GM21526 (cell line): ENCODE results near the gene SHISA8.
"Not testable (repeated sequence)": the region's sequence is repeated elsewhere in the genome, so short reads cannot be mapped to it uniquely, and the experiment has no call there.

ENCODE experiments used
- ATAC-seq: cut with Tn5 transposase; IDR thresholded peaks from one replicate; pipeline ENCODE4 v1.9.1; 2021; ENCODE audit warnings: moderate library complexity; ENCODE audit not compliant: unreplicated experiment, low FRiP score

Gene SHISA8

DNA sequence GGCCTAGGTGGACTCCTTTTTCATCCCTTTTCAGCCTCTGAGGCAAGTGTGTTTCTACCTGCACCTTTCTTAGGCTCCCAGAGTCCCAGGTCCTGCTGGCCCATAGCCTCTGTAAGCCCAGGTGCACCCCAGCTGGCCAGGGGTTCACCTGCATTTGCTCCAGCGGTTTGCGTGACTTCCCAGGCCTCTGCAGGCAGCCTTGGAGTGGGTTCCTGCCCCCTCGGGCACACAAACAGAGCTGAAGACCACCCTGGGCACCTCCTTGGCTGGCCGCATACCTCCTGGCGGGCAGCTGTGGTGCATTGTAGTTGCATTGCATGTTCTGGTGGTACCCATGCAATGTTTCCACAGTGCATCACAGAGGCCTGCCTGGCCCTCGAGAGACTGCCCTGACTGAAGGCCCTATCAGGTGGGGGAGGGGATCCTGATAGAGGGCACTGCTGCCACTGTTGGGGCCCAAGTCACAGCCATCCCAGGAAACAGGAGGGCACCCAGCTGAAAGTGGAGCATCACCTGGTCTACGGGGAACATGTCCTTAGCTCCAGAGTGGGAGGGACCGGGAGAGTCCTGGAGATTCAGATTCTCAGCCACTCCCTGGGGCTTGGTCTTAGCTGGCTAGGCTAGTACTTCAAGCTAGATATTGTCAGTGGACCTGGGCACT is 14.1 kb downstream of the SHISA8 start:
- ATAC-seq, result no peak

DNA sequence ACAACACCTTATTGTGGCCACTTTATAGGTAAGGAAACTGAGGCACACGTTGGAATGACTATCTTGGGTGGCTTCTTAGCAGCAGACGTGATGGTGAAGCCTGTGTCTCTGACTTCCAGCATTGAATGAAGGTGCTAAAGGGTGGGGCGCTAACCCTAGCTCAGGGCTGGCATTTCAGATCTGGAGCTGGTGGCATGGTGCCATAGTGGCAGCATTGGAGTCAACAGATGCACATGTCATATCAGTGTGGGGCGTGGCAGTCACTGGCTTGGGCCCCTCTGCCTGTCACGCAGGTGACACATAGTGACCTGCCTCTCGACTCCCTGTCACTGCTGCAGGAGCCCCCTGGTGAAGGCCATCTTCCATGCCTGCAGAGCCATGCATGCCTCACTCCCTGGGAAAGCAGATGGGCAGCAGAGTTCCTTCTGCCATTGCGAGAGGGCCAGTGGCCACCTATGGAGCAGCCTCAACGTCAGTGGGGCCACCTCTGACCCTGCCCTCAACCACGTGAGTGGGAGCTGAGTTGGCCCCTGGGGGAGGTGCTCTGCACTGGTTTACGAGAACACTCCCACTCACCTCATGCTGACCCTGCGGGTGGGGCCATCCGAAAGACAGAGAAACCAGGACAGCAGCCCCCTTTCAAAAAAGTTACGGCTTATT is 14.8 kb downstream of the SHISA8 start:
- ATAC-seq, result no peak

DNA sequence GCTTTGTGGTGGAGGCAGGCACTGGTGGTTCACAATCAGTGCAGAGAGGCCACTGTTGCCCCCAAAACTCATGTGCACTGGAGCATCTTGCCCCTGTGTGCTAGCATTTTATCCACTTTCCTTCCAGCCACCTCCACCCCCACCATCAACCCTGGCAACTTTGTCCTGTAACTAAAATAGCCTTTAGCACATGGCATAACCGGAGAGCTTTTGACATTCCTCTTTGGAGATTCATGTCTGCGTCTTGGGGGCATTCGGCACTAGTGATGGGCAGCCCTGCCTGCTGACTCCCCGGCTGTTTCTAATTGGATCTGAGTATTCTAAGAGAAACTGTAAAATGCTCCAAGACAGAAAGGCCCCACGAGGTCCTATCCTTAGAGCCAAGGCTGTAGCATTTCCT is 15.8 kb downstream of the SHISA8 start:
- ATAC-seq, result no peak

DNA sequence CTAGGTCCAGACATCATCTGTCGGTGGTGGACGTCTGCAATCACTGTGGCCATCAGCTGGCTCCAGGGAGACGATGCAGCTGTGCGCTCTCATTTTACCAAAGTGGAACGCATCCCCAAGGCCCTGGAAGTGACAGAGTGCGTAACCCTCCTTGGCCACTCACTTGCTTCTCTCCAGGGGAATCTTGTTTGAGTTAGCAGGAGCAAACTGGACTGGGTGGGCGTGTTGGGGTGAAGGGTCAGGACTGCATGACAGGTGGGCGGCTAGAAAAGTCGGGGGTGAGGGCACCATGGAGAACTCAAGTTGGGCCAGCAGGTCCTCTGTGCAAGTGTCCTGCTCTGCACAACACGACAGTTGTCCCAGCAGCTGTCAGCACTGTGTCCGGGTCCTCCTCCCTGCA is 16.2 kb downstream of the SHISA8 start:
- no peak for ATAC-seq

DNA sequence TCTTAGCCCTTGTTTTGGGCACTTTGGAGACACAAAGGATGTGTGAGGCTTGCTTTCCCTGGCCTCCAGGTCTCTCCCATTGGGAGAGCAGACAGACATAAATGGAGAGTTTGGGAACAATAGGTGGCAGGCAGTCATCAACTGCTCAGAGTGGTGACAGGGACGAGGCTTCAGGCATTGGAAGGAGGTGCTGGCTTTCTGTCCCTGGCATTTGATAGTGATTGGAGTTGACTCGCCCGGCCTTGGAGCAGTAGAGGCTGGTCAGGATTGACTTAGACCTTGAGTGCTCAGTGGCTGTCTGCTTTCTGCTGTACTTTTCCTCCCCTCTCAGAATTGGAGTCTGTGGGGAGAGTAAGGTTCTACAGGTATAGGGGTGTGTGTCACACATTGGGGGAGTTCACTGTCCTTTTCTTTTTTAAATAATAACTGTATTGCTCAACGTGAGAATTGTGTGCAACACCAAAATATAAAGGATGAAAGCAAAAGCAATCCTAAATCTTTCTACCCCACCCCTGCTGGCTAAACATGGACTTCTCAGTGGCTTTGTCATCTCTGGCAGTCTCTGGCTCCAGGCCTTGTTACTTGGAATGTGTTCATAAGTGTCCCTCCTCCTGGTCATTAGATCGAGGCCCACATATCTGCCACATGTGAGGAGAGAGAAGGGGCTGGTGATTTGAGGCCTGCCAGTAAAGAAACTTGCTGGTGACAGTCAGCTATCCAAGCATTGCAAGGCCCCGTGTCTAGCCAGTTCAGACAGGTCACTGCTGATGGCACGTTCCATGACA is 21.1 kb downstream of the SHISA8 start:
- ATAC-seq, result no peak

DNA sequence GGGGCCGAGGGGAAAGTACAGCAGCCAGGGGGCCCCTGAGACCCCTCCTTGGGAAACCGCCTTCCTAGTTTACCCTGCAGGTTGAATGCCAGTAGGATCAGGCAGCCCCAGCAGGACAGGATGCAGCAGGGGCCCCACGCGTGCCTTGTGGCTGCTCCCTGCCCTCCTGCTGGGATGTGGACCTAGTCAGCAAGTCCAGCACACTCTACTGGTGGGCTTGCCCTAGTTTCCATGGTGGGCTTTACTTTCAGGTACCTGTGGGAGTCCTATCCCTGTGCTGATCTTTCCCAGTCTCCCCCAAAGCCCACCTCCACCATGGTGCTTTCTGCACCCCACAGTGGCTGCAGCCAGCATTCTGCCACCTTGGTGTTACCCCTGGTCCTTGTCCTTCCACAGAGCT is 22.2 kb downstream of the SHISA8 start:
- no peak for ATAC-seq

DNA sequence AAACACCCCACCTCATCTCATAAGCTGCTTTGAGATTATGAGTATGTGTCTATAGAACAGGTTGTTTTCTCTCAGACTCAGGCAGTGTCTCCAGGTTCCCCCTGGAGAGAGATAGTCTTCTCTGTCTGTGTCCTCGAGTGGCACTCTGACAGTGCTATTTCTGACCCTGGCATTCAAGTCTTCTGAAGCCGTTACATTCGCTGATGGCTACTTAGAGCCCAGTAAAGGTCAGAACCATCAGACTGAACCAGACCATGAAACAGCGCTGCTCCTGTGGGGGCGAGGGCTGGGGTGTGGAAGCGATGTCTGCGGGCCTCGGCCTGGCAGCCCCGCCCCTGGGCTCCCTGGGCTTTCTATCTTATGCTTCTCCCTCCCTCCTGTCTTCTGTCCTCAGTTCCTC is 23.5 kb downstream of the SHISA8 start:
- no peak for ATAC-seq

DNA sequence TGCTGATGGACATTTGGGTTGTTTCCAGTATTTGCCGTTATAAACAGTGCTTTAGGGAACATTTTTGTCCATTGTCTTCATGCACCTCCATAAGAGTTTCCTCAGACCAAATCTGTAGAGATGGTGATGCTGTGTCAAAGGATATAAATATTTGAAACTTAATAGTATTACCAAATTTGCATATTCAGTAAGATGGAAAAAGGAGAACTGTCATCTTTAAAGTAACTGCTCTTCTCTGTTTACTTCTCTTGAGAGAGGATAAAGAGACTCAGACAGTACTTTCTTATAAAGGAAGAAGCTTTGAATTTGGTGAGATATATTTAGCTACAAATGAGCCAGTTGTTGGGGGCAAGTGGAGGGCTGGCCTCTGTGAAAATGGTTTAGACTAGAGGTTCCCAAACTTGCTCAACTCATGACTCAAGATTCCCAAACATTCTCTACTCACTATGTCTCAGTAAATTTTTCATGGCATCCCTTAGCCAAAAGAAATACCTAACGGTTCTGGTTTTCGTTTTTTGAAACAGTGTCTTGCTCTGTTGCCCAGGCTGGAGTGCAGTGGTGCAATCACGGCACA is 26.2 kb downstream of the SHISA8 start:
- no peak for ATAC-seq

DNA sequence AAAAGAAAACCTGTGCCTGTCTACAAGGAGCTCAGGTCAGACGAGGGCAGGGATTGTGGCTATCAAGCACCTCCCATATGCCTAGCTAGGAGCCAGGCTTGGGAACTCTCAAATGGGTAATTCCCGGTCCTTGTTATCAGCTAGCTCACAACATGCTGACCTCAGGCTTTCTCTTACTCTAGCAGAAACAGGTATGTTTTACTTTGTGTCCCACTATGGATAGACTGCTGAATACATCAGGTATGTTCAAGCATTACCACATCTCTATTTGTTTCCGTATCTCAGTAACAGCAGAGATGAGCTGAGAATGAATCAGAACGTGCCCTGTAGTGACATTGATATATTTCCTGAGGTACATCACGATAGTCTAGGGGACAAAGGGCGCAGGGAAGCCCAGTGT is 29.4 kb downstream of the SHISA8 start:
- no peak for ATAC-seq

DNA sequence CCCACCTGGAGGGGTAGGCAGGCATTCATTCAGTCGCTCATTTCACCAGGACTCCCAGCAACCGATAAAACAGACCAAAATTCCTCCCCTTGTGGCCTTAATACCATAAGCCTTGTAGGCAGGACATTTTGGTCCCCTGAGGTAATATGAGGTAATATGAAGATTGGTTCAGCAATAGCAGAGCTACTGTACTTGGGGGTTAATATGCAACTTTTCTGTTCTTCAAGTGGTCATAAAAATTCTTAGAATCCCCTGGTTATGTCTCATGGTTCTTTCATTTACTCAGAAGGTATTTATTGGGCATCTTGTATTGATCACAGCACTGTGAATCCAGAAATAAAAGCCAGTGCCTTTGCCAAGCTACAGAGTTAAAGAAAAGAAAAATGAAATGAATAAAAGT is 29.8 kb downstream of the SHISA8 start:
- no peak for ATAC-seq

DNA sequence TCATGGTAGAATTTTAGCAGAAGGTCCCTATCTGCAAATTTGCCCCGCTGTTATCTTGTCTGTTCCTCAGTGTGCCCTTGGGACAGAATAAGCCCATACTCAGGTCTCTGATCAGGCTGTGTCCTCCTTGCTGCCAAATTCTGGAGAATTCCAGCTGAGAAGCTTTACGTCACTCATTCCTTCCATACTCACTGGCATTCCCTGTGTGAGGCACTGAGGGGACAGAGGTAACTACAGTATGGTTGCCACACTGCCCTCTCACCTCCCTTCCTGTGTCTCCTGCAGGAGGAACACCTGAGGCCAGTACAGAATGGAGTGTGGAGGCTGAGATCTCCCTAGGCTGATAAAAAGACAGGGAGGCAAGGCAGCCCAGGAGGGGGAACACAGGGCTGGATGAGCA is 31.5 kb downstream of the SHISA8 start:
- no peak for ATAC-seq

DNA sequence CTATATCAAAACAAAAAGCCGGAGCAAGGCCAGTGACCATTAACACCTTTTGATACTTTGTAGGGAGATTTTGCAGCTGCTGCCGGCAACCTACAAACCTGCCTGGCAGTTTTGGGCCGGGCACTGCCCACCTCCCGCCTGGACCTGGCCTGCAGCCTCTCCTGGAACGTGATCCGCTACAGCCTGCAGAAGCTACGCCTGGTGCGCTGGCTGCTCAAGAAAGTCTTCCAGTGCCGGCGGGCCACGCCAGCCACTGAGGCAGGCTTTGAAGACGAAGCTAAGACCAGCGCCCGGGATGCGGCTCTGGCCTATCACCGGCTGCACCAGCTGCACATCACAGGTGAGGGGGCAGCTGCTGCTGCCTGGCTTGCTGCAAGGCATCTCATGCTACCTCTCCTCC is 34.2 kb downstream of the SHISA8 start:
- no peak for ATAC-seq

DNA sequence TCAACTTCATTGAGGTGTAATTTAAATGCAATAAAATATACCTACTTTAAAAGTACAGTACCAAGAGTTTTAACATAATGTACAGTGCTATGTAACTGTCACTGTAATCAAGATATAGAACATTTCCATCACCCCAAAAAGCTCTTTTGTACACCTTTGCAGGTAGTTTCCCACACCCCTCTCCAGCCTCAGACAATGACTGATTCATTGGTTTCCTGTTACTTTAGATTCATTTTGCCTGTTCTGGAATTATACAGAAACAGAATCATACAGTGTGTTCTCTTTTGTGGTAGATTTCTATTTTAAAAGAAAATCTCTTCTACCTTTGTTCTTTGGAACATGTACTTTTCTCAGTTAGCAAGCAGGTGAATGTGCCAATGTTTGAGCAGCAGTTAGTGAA is 38.2 kb downstream of the SHISA8 start:
- no peak for ATAC-seq

DNA sequence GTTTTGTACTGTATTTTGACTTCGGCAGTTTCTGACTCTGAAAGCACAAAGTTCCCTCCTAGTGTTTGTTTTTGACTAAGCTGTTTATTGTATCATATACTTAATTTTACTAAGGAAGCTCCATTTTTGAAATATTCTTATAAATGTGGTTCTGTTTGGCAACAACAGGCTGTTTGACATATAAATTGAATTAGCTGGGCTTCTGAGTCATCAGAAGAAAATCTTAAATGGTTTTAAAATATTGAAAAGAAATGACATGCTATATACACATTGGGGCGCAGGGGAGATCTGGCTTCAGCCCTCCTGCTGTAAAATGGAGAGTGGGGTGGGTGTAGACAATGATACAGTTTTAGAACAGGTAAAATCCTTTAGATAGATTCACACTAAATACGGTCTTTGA is 38.6 kb downstream of the SHISA8 start:
- ATAC-seq, result no peak

DNA sequence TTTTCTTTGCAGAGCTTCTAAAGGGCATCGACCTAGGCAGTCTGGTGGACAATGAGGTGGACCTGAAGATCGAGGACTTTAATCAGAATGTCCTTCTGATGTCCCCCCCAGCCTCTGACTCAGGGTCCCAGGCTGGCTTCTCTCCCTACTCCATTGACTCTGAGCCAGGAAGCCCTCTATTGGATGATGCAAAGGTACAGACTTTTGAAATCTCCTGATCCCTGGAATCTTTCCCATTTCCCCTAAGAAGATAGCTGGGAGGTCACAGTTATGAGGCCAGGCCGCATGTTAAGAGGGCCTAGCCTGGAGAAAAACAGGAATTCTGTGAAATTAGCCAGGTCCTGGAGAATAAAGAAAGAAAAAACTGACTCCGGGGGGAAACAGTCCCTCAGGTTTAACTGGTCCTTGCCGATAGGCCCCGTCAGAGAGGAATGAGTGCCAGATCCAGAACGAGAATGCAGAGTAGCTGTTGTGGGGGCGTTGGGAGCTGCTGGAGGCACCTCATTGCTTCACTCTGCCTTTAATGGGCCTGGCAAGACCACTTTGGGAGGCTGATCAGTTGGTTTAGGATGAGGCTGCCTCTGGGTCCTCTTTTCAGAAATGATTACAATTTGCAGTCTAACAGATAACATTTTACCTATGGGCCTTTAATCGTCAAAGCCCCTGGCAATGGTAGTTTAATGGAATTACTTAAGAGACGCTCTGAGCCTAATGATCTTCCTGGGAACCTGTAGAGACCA is 39.2 kb downstream of the SHISA8 start:
- ATAC-seq, result no peak

DNA sequence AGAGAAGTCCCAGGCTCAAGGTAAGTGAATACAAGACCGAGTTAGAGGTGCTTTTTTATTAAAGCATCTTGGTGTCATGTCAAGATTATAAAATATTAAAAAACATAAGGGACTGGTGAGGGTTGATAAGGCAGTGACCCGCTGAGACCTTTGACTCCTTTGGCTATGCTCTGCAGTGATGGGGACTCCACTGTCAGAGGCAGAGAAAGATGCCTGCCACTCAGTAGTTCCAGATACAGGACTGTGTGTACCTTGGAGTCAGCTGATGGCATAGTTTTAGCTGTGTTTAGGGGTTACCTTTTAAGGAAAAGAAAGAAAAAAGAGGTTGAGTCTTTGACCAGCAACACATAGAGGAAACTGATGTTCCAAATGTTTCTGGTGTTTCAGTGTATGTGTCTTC is 40.8 kb downstream of the SHISA8 start:
- no peak for ATAC-seq

DNA sequence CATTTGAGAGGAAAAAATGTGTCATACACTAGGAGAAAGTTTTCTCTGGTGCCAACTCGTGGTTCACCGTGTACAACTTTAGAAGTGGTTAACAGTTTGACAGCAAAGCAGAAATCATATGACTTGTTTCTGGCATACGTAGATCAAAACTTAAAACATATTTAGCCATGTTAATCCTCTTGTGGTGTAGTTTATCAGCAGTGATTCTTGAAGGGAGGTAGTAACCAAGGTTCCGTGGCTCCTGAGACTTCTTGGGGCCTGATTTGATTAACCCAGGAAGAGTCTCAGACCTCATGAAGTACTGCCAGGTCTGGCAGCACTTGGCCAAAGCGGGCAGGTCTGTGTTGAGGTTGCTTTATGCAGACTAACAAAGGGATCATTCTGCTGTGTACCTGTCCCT is 41.5 kb downstream of the SHISA8 start:
- no peak for ATAC-seq

DNA sequence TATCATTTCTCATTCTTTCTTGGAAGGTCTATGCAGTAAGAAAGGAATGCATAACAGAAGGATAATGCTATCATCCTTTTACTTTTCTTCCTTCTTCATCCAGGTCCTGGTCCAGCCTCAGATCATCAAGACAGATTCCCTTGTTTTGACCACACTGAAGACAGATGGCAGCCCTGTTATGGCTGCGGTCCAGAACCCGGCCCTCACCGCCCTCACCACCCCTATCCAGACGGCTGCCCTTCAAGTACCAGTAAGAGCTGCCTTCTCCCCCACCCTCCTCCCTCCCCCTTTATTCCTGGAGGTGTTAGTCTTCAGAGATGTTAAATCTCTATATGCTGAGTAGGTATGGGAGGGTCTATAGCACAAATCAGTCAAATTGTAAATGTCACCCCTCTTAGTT is 44.1 kb downstream of the SHISA8 start:
- no peak for ATAC-seq

DNA sequence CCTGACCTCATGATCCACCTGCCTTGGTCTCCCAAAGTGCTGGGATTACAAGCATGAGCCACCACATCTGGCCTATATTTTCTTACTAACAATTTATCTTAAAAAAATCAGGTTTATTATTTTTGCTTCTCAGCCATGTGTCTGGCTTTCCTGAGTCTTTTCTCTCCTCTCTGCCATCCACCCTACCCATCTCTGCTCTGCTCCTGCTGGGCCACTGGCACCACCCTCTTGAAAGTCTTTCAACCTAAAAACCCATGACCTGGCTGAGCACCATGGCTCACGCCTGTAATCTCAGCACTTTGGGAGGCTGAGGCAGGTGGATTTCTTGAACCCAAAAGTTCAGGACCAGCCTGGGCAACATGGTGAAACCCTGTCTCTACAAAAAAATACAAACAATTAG is 44.8 kb downstream of the SHISA8 start:
- not testable (repeated sequence) for ATAC-seq

DNA sequence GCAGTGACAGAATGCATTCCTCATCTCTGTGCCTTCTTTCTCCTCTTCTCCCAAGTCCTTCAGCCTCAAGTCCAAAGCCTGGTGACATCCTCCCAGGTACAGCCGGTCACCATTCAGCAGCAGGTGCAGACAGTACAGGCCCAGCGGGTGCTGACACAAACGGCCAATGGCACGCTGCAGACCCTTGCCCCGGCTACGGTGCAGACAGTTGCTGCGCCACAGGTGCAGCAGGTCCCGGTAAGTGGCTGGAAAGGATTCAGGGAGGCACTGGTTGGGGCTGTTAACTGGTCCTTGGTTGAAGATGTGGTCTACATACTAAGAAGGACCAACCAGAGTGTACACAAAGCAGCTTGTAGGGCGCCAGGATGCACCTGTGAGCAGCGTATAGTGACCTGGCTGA is 46.3 kb downstream of the SHISA8 start:
- ATAC-seq, result no peak

DNA sequence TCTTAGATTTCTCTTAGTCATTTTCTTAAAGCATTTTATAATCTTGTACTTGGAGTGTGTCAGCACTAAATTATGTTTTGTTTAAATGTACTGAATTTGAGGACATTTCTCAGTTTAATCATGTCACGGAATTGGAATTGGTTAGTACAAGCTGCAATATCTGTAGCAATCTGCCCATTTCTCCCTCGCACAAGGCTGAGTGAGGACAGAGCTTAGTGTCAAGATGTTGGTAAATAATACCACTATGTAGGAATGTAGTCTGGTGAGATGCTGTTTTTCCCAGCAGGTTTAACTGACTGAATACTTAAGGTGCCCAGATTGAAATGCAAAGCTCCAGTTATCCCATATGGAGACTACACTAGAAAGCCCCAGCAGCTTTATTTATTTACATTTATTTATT is 51.4 kb downstream of the SHISA8 start:
- no peak for ATAC-seq
